Neutrophil (primary cell): ENCODE data around the gene CPS1.

Experiments
- H3K27ac ChIP-seq: fragments of 200-600 bp; sonication (generic); 2 replicates; pipeline ENCODE4 v1.5.1; 2016; ENCODE audit warnings: mild to moderate bottlenecking, moderate library complexity
- H3K27me3 ChIP-seq: fragments of 200-600 bp; sonication (generic); 2 replicates; pipeline ENCODE4 v1.6.0; 2016; ENCODE audit warnings: mild to moderate bottlenecking
- H3K36me3 ChIP-seq: fragments of 200-600 bp; sonication (generic); 2 replicates; pipeline ENCODE4 v1.5.1; 2017
- H3K4me1 ChIP-seq, 2 experiments: fragments of 200-600 bp in 1 of 2; sonication (generic) in 1 of 2; 1 replicate in 1 of 2; 2 replicates in 1 of 2; pipeline versions ENCODE4 v1.5.1 to v1.6.1; 2013 to 2016; ENCODE audit warnings: low read depth in 1 of 2, low read length in 1 of 2, mild to moderate bottlenecking in 1 of 2, moderate library complexity in 1 of 2; ENCODE audit not compliant: control insufficient read depth in 1 of 2, insufficient read depth in 1 of 2
- H3K4me3 ChIP-seq, 2 experiments: fragments of 200-600 bp in 1 of 2; sonication (generic) in 1 of 2; 1 replicate in 1 of 2; 2 replicates in 1 of 2; pipeline ENCODE4 v1.5.1; 2013 to 2016; ENCODE audit warnings: low read depth in 1 of 2, low read length in 1 of 2, mild to moderate bottlenecking in 1 of 2, moderate library complexity in 1 of 2
- H3K9me3 ChIP-seq: fragments of 200-600 bp; sonication (generic); 2 replicates; pipeline ENCODE4 v1.5.1; 2016
- TF ChIP-seq, protein P1 (sequence below): fragments of 200-600 bp; sonication (generic); IDR thresholded peaks from 2 replicates; pipeline ENCODE4 v1.5.1; 2016; ENCODE audit warnings: antibody characterized with exemption

Gene CPS1

DNA sequence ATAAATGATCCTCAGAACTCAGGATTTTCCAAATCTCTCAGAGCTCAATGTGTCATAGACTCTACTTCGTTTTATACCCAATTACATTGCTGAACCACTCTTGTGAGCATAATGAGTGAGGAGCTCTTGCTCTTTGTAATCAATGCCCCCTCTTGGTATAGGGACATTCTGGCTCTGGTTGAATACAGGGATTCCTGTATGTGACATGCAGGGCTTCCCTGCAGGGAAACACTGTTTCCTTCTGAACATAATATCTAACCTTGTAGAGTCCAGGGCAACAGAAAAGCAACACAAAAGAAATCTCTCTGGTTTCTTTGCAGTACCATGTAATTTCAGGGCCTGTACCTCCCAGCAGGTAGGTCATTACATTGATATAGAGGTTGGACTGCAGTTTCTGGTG lies 101.5 kb downstream of the CPS1 start:
- H3K27me3 ChIP-seq, result no peaks in the 10 kb centered on the region
- H3K4me1 ChIP-seq, result no peaks in the 10 kb centered on the region
- H3K27ac ChIP-seq, result no peak overlapping the region
- TF ChIP-seq, protein P1, sequence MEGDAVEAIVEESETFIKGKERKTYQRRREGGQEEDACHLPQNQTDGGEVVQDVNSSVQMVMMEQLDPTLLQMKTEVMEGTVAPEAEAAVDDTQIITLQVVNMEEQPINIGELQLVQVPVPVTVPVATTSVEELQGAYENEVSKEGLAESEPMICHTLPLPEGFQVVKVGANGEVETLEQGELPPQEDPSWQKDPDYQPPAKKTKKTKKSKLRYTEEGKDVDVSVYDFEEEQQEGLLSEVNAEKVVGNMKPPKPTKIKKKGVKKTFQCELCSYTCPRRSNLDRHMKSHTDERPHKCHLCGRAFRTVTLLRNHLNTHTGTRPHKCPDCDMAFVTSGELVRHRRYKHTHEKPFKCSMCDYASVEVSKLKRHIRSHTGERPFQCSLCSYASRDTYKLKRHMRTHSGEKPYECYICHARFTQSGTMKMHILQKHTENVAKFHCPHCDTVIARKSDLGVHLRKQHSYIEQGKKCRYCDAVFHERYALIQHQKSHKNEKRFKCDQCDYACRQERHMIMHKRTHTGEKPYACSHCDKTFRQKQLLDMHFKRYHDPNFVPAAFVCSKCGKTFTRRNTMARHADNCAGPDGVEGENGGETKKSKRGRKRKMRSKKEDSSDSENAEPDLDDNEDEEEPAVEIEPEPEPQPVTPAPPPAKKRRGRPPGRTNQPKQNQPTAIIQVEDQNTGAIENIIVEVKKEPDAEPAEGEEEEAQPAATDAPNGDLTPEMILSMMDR, result no peak
- no peaks in the 10 kb centered on the region for H3K36me3 ChIP-seq
- H3K9me3 ChIP-seq, result no peaks in the 10 kb centered on the region
- H3K4me3 ChIP-seq, result no peak overlapping the region

DNA sequence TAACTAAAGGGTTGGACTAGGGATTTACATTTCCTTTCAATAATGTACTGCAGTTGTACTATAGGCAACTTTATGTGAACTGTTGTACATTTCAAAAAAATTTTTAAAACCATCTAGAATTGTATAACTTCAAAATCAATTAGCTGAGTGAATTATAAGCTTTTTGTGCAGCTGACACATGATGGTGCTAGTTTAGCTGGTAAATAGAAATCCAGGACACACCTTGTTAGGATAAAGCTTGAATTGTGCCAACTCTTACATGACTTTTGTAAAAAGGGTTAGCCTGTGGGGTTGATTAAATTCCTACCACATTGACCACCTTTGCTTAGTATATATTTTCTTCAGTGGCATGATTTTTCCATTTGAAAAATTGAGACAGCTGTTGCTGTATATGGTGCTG lies 104.4 kb downstream of the CPS1 start:
- Histone ChIP-seq H3K27ac (no peak overlapping the region), H3K4me3 (no peak overlapping the region), H3K36me3 (no peaks in the 10 kb centered on the region), H3K9me3 (no peaks in the 10 kb centered on the region), H3K27me3 (no peaks in the 10 kb centered on the region), H3K4me1 (no peaks in the 10 kb centered on the region)
- TF ChIP-seq, protein P1, result no peak

DNA sequence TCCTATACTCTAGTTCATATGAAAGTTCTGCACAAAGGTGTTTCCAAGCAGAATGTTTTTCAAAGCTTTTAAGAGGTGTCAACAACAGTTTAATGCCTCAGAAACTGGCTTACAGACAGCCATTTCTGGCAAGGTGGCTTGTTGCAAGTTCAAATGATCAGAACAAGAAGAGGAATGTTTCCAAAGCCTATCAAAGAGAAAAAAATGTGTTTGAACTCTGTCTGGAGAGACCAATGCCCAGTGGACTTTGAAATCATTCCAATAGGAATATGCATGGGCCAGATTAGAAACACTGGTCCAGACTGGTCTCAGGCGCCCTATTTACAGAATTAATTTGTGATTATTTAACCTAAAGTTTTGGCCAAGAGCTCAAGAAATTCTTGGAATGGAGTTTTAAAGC lies 106.2 kb downstream of the CPS1 start:
- no peaks in the 10 kb centered on the region for H3K27me3 ChIP-seq
- no peaks in the 10 kb centered on the region for H3K36me3 ChIP-seq
- H3K4me1 ChIP-seq, result no peaks in the 10 kb centered on the region
- TF ChIP-seq, protein P1, result no peak
- no peaks in the 10 kb centered on the region for H3K9me3 ChIP-seq
- H3K4me3 ChIP-seq, result no peak overlapping the region
- no peak overlapping the region for H3K27ac ChIP-seq

DNA sequence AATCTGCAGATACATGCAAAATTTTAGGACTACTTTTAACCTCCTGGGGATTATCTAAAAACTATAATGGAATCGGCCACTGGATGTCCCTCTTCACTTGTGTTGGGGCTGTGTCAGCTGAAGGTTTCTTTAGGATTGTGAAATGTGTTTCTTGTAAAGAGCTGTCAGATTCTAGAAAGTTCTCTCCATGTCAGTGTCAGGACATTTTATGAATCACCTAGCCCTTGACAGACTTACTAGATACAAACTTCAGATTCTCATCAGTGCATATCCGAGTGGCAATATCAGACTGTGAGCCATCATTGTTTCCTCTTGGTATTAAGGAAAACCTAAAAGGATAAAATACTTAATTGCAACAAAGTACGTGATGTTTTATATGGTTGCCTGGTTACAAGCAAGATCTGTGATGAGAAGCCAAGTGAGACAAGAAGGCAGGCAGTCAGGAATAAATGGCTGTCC lies 107.3 kb downstream of the CPS1 start:
- no peaks in the 10 kb centered on the region for H3K4me1 ChIP-seq
- TF ChIP-seq, protein P1, result no peak
- no peaks in the 10 kb centered on the region for H3K36me3 ChIP-seq
- H3K27me3 ChIP-seq, result no peaks in the 10 kb centered on the region
- H3K9me3 ChIP-seq, result no peaks in the 10 kb centered on the region
- H3K4me3 ChIP-seq, result no peak overlapping the region
- H3K27ac ChIP-seq, result no peak overlapping the region

DNA sequence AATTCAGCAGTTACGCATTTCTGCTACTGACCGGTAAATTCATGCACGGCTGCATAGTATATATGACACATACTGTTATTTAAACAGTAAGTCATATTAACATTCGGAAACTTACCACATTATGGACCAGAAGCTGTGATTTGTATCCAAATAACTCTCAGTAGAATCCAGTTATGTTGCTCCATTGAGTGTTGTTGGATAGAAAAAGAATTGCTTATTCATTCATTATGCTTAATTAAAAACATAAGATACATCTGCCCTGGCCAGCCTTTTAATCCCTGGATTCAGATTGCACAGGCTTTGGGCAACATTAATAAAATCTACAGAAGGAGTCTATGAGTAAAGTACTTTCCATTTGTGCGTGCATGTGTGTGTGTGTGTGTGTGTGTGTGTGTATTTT lies 111.3 kb downstream of the CPS1 start:
- no peaks in the 10 kb centered on the region for H3K27me3 ChIP-seq
- H3K4me3 ChIP-seq, result no peak overlapping the region
- TF ChIP-seq, protein P1, result no peak
- H3K36me3 ChIP-seq, result no peaks in the 10 kb centered on the region
- H3K4me1 ChIP-seq, result no peaks in the 10 kb centered on the region
- H3K27ac ChIP-seq, result no peak overlapping the region
- no peaks in the 10 kb centered on the region for H3K9me3 ChIP-seq

DNA sequence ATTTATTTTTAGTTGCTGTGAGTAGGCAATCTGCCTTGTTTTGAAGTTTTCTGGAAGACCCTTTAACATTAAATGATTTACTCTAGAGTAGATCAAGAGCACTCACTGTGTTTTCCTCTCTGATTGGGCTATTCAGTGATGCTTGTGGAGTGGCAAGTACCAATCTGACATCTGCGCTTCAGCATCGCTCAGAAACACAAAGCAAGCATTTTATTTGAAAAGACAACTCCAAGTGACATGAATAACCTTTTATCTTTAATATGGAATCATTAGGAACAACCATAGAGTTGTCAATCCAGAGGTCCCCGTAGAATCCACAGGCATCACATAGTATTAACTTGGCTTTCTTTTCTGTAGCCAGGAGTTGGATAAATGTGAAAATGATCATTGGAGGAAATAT lies 114.7 kb downstream of the CPS1 start:
- no peaks in the 10 kb centered on the region for H3K27me3 ChIP-seq
- H3K27ac ChIP-seq, result no peak overlapping the region
- H3K36me3 ChIP-seq, result no peaks in the 10 kb centered on the region
- no peaks in the 10 kb centered on the region for H3K9me3 ChIP-seq
- no peak overlapping the region for H3K4me3 ChIP-seq
- H3K4me1 ChIP-seq, result no peaks in the 10 kb centered on the region
- TF ChIP-seq, protein P1, result no peak
